HG02870 (cell line): ENCODE data around the gene STAT5B.

Experiments
- ATAC-seq: cut with Tn5 transposase; IDR thresholded peaks from one replicate; pipeline ENCODE4 v1.9.1; 2021; ENCODE audit warnings: mild to moderate bottlenecking, moderate library complexity; ENCODE audit not compliant: unreplicated experiment

Gene STAT5B

GRCh38 chr17:42182927-42183734 is 93.1 kb downstream of the STAT5B start:
- no peak for ATAC-seq

GRCh38 chr17:42181851-42182207 is 94.4 kb downstream of the STAT5B start:
- ATAC-seq: no peak

- ATAC-seq: no peak
Measured at GRCh38 chr17:42180922-42181850, 95.0 kb downstream of the STAT5B start, which contains the start of gene KCNH4. TSS of gene KCNH4 (minus strand) at chr17:42181142. CDS start at chr17:42180945, 197 bp downstream.

GRCh38 chr17:42180411-42180921 is 95.7 kb downstream of the STAT5B start:
- no peak for ATAC-seq

- ATAC-seq: no peak
Measured at GRCh38 chr17:42179911-42180410, 96.2 kb downstream of the STAT5B start.

- no peak for ATAC-seq
Measured at GRCh38 chr17:42179335-42179734, 96.9 kb downstream of the STAT5B start.

GRCh38 chr17:42178817-42179216 is 97.4 kb downstream of the STAT5B start:
- ATAC-seq: no peak

GRCh38 chr17:42177684-42178083 is 98.5 kb downstream of the STAT5B start:
- no peak for ATAC-seq

GRCh38 chr17:42174126-42174783 is 101.9 kb downstream of the STAT5B start:
- ATAC-seq: no peak

- ATAC-seq: no peak
Measured at GRCh38 chr17:42171831-42172230, 104.4 kb downstream of the STAT5B start.

GRCh38 chr17:42169351-42169750 is 106.8 kb downstream of the STAT5B start:
- no peak for ATAC-seq

- no peak for ATAC-seq
Measured at GRCh38 chr17:42167807-42168206, 108.4 kb downstream of the STAT5B start.

- ATAC-seq: no peak
Measured at GRCh38 chr17:42166196-42166763, 109.9 kb downstream of the STAT5B start.

- ATAC-seq: no peak
Measured at GRCh38 chr17:42165751-42166150, 110.4 kb downstream of the STAT5B start.

GRCh38 chr17:42163696-42164407 is 112.3 kb downstream of the STAT5B start:
- no peak for ATAC-seq

- ATAC-seq: no peak
Measured at GRCh38 chr17:42163113-42163512, 113.1 kb downstream of the STAT5B start.

GRCh38 chr17:42160531-42160910 is 115.7 kb downstream of the STAT5B start:
- ATAC-seq: no peak

- ATAC-seq: no peak
Measured at GRCh38 chr17:42159796-42160530, 116.2 kb downstream of the STAT5B start.

- no peak for ATAC-seq
Measured at GRCh38 chr17:42155614-42156045, 120.6 kb downstream of the STAT5B start.
